HUES48 (cell line): ENCODE results near the gene ZC3H13.

Experiments
- H3K27ac ChIP-seq: one replicate; pipeline ENCODE4 v1.7.0; 2013; ENCODE audit warnings: low read depth, low read length, inconsistent platforms
- H3K27me3 ChIP-seq: 2 replicates; pipeline ENCODE4 v1.6.1; 2013; ENCODE audit warnings: mild to moderate bottlenecking, low read length; ENCODE audit not compliant: control insufficient read depth, insufficient read depth
- H3K36me3 ChIP-seq: 2 replicates; pipeline ENCODE4 v1.6.1; 2013; ENCODE audit warnings: low read length; ENCODE audit not compliant: control insufficient read depth, insufficient read depth
- H3K4me1 ChIP-seq: 2 replicates; pipeline ENCODE4 v1.6.1; 2013; ENCODE audit warnings: mild to moderate bottlenecking, low read length; ENCODE audit not compliant: control insufficient read depth, insufficient read depth
- H3K4me3 ChIP-seq: 2 replicates; pipeline ENCODE4 v1.5.1; 2013; ENCODE audit warnings: mild to moderate bottlenecking, low read depth, low read length
- H3K9ac ChIP-seq: 2 replicates; pipeline ENCODE4 v1.6.1; 2013; ENCODE audit warnings: mild to moderate bottlenecking, low read depth, low read length, moderate library complexity
- H3K9me3 ChIP-seq: 2 replicates; pipeline ENCODE4 v1.6.1; 2013; ENCODE audit warnings: low read length; ENCODE audit not compliant: control insufficient read depth, insufficient read depth

The ZC3H13 gene

GRCh38 chr13:46052319-46053161, at the start of gene ZC3H13:
ZC3H13 (minus strand) TSS chr13:46052746; CDS start chr13:46045507, 7,239 bp downstream.
- Histone ChIP-seq H3K9ac (peak within 1 kb of the TSS; percentile 90), H3K4me1 (peaks cover 3% of the 10 kb centered on the region; the same call in 1 of the 2 replicates), H3K9me3 (no peaks in the 10 kb centered on the region), H3K27ac (peak within 1 kb of the TSS; percentile 94), H3K27me3 (no peaks in the 10 kb centered on the region), H3K4me3 (peak within 1 kb of the TSS; percentile 96), H3K36me3 (no peaks in the 10 kb centered on the region)

- no peak overlapping the region for H3K27ac ChIP-seq
These were observed 49.7 kb upstream of the ZC3H13 start for GRCh38 chr13:46102255-46102605.

DNA sequence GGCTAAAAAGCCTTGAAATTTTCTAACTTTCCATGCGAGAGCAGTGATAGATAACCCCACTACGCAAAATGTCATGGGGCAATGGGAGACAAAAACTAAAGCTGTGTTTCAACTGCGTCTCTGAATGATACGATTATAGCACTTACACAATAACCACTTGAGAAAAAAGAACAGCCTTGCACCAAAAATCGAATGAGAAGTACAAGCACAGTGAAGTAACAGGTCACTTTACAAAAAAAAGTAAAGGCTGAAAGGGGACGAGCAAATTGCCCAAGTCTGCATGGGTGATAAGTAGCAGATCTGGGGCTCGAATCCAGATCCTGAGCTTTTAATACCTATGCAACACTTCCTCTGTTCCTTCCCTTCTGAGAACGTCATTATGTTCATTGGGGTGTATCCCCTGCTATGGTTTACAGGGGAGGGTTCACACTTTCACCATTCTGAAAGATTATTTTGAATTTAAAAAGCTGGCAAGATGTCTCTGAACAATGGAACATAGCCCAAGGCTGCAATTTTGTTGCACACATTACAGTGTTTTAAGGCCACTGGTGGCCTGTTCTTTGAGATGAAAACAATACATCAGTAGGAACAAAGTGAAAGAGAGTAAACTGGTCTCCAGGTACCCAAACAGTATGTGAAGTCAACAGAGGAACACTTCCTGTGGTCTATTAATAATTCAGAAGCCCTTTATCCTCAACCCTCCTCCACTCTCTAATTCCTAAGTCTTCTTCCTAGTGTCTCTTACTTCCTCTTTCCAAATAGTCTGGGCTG, 49.1 kb upstream of the ZC3H13 start:
- Histone ChIP-seq H3K27me3 (no peaks in the 10 kb centered on the region), H3K27ac (no peak overlapping the region), H3K4me1 (no peaks in the 10 kb centered on the region), H3K9ac (no peak overlapping the region), H3K4me3 (no peak overlapping the region), H3K9me3 (no peaks in the 10 kb centered on the region), H3K36me3 (no peaks in the 10 kb centered on the region)

More at GRCh38 chr13:46102255-46102605, 49.7 kb upstream of the ZC3H13 start:
- Histone ChIP-seq H3K4me1 (no peaks in the 10 kb centered on the region), H3K27me3 (no peaks in the 10 kb centered on the region), H3K9ac (no peak overlapping the region), H3K36me3 (no peaks in the 10 kb centered on the region), H3K4me3 (no peak overlapping the region), H3K9me3 (no peaks in the 10 kb centered on the region)

DNA sequence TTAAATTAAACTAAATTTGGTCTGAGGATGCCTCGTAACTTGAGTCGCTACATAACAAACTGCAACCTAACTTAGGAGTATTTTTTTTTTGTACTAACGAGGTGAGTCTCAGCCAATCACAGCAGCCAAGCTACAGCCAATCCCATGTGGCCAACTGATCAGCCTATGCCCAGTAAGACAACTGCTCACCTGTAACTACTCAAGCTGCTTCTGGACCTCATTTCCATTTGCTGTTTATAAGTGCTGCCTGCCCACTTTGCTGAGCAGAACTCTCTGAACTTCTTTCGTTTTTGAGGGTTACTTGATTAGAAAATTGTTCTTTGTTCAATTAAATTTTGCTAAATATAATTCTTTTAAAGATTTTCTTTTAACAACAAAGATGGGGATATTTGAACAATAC, 48.5 kb upstream of the ZC3H13 start:
- Histone ChIP-seq H3K27ac (no peak overlapping the region), H3K4me1 (no peaks in the 10 kb centered on the region), H3K9me3 (no peaks in the 10 kb centered on the region), H3K36me3 (no peaks in the 10 kb centered on the region), H3K9ac (no peak overlapping the region), H3K4me3 (no peak overlapping the region), H3K27me3 (no peaks in the 10 kb centered on the region)

GRCh38 chr13:46100191-46100815, 47.8 kb upstream of the ZC3H13 start:
- Histone ChIP-seq H3K36me3 (no peaks in the 10 kb centered on the region), H3K4me1 (no peaks in the 10 kb centered on the region), H3K4me3 (no peak overlapping the region), H3K9me3 (no peaks in the 10 kb centered on the region), H3K27ac (no peak overlapping the region), H3K9ac (no peak overlapping the region), H3K27me3 (no peaks in the 10 kb centered on the region)

GRCh38 chr13:46097663-46098062, 45.1 kb upstream of the ZC3H13 start:
- Histone ChIP-seq H3K4me3 (no peak overlapping the region), H3K9ac (no peak overlapping the region), H3K27me3 (no peaks in the 10 kb centered on the region), H3K36me3 (no peaks in the 10 kb centered on the region), H3K27ac (no peak overlapping the region), H3K9me3 (no peaks in the 10 kb centered on the region), H3K4me1 (no peaks in the 10 kb centered on the region)

DNA sequence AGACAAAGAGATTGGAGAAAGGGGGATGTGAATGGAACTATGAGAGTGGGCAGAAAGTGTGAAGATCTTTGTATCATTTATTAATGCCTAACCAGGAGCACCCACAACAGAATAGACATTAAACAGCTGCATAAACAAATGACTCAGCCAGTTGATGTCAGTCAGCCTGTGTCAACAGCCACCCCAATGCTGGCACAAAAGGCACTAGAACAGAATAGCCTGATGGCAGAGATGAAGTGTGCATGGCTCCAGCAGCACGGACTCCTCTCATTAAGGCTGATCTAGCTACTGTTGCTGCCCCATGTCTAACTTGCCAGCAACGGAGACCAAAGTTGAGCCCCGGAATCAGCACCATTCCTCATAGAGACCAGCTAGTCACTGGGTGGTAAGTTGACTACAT, 44.5 kb upstream of the ZC3H13 start:
- H3K9ac ChIP-seq: no peak overlapping the region
- no peaks in the 10 kb centered on the region for H3K9me3 ChIP-seq
- H3K27ac ChIP-seq: no peak overlapping the region
- no peak overlapping the region for H3K4me3 ChIP-seq
- no peaks in the 10 kb centered on the region for H3K27me3 ChIP-seq
- no peaks in the 10 kb centered on the region for H3K36me3 ChIP-seq
- no peaks in the 10 kb centered on the region for H3K4me1 ChIP-seq

- Histone ChIP-seq H3K27me3 (no peaks in the 10 kb centered on the region), H3K4me3 (no peak overlapping the region), H3K27ac (no peak overlapping the region), H3K9me3 (no peaks in the 10 kb centered on the region), H3K9ac (no peak overlapping the region), H3K36me3 (no peaks in the 10 kb centered on the region), H3K4me1 (no peaks in the 10 kb centered on the region)
These were observed 41.9 kb upstream of the ZC3H13 start for GRCh38 chr13:46094478-46094877.

DNA sequence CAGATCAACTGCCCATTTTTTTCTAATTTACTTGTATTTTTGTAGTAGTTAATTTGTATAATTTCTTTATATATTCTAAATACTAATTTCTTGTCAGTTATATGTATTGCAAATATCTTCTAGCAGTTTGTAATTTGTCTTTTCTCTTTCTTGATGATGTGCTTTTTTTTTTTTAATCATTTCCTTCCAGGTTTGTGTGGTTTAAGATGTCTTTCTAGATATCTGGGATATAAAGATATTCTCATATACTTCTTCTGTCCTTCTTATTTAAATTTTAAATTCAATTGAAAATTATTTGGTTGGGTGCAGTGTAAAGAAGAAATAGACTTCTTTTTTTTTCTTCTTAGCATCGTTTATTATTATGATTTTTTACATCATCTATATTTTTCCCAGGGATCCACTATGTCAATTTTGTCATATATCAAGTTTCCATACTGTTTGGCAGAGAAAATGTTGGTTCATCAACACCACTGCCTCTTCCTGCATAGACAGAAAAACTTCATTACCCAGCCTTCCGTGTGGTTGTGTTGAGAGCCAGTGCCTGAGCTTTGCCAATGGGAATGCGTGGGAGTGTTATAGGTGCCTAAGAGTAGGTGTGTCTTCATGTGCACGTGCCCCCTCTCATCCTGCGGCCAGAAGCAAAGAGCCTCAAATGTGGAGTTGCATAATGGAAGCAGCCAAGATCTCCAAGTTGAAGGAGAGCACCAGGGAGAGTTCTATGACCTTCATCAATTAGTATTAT, 36.4 kb upstream of the ZC3H13 start:
- H3K9me3 ChIP-seq: no peaks in the 10 kb centered on the region
- no peaks in the 10 kb centered on the region for H3K27me3 ChIP-seq
- no peak overlapping the region for H3K9ac ChIP-seq
- H3K36me3 ChIP-seq: no peaks in the 10 kb centered on the region
- no peak overlapping the region for H3K27ac ChIP-seq
- H3K4me3 ChIP-seq: no peak overlapping the region
- H3K4me1 ChIP-seq: no peaks in the 10 kb centered on the region

DNA sequence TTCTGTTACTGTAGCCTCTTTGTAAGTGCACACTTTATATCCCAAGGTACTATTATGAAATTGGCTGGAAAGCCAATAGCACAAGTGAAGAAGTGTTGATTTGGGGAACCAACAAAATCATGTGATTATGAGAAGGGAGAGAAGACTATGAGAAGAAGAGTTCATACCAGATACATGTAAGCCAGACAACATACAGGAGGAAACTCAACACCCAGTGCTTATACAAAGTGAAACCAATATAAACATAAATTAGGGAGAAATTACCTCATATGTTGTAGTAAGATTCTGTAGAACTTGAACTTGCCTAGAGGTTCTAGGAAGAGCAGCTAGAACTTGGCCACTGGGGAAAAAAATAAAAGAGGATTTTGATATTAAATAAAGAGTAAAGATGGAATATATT, 34.9 kb upstream of the ZC3H13 start:
- Histone ChIP-seq H3K9me3 (no peaks in the 10 kb centered on the region), H3K27ac (no peak overlapping the region), H3K4me1 (no peaks in the 10 kb centered on the region), H3K36me3 (no peaks in the 10 kb centered on the region), H3K9ac (no peak overlapping the region), H3K27me3 (no peaks in the 10 kb centered on the region), H3K4me3 (no peak overlapping the region)
